PC-3 (cell line): Measurements from ENCODE around the gene MED28. TPM values are rescaled to one million over a fixed set of nuclear protein-coding genes. Genes with fewer than 3 reads are reported as not detected.

Experiments used
- ATAC-seq: fragments of 200-7000 bp; cut with Tn5 transposase; 2 replicates; pipeline ENCODE4 v1.9.1; 2020; ENCODE audit warnings: mild to moderate bottlenecking, moderate library complexity
- BruUV-seq: library from RNA; stranded (reverse); fragments of 400-500 nt; replicated peaks from 2 replicates; lab custom pipeline; 2021; lab: Mats Ljungman, UMichigan
- CTCF ChIA-PET: fragments of 300-600 bp; sonication (Branson Sonifier 250); formaldehyde crosslinking; loops from one replicate; lab custom pipeline; 2022; ENCODE audit warnings: antibody characterized with exemption; lab: Charles Lee
- POLR2A ChIA-PET: fragments of 300-600 bp; sonication (Branson Sonifier 250); formaldehyde crosslinking; loops from one replicate; lab custom pipeline; 2022; ENCODE audit warnings: antibody characterized with exemption; ENCODE audit not compliant: unreplicated experiment; lab: Charles Lee
- DNase-seq: peaks from one replicate; pipeline ENCODE4 v3.0.0-alpha.2; 2015
- H2AFZ ChIP-seq: fragments of 300-600 bp; sonication (generic); 2 replicates; pipeline ENCODE4 v1.6.0; 2016; ENCODE audit warnings: antibody characterized with exemption, low read length
- H3F3A ChIP-seq: fragments of 300-600 bp; sonication (generic); one replicate; pipeline ENCODE4 v1.6.0; 2017; ENCODE audit warnings: antibody characterized with exemption, low read length, control low read depth, mild to moderate bottlenecking; ENCODE audit not compliant: unreplicated experiment
- H3K27ac ChIP-seq: fragments of 300-600 bp; sonication (generic); 2 replicates; pipeline ENCODE4 v1.5.1; 2016; ENCODE audit warnings: mild to moderate bottlenecking, low read length
- H3K27me3 ChIP-seq: fragments of 300-600 bp; sonication (generic); 2 replicates; pipeline ENCODE4 v1.6.1; 2016; ENCODE audit warnings: low read length, mixed read lengths
- H3K36me3 ChIP-seq: fragments of 300-600 bp; sonication (generic); 2 replicates; pipeline ENCODE4 v1.6.1; 2016; ENCODE audit warnings: low read depth, mixed run types, low read length, mixed read lengths
- H3K4me1 ChIP-seq: fragments of 300-600 bp; sonication (generic); 2 replicates; pipeline ENCODE4 v1.5.1; 2016; ENCODE audit warnings: low read length; ENCODE audit not compliant: insufficient read depth
- H3K4me2 ChIP-seq: fragments of 300-600 bp; sonication (generic); 2 replicates; pipeline ENCODE4 v1.6.0; 2016; ENCODE audit warnings: low read length
- H3K4me3 ChIP-seq: fragments of 300-600 bp; sonication (generic); 2 replicates; pipeline ENCODE4 v1.5.1; 2016; ENCODE audit warnings: mild to moderate bottlenecking, low read length, mixed read lengths
- H3K79me2 ChIP-seq: fragments of 300-600 bp; sonication (generic); 2 replicates; pipeline ENCODE4 v1.6.1; 2017; ENCODE audit warnings: low read length, mixed read lengths
- H3K9ac ChIP-seq: fragments of 300-600 bp; sonication (generic); 2 replicates; pipeline ENCODE4 v1.6.0; 2016; ENCODE audit warnings: mild to moderate bottlenecking, low read length
- H3K9me2 ChIP-seq: fragments of 300-600 bp; sonication (generic); replicated peaks from 2 replicates; pipeline ENCODE4 v1.6.1; 2016; ENCODE audit warnings: mixed run types, low read length, mixed read lengths
- H3K9me3 ChIP-seq: fragments of 300-600 bp; sonication (generic); 2 replicates; pipeline ENCODE4 v1.6.1; 2016; ENCODE audit warnings: low read length, mixed read lengths
- H4K20me1 ChIP-seq: fragments of 300-600 bp; sonication (generic); 2 replicates; pipeline ENCODE4 v1.6.1; 2016; ENCODE audit warnings: low read length, mixed read lengths
- EZH2 ChIP-seq: fragments of 300-600 bp; sonication (generic); IDR thresholded peaks from one replicate; pipeline ENCODE4 v1.6.1; 2017; ENCODE audit warnings: antibody characterized with exemption, mild to moderate bottlenecking, low read length; ENCODE audit not compliant: unreplicated experiment
- EZH2phosphoT487 ChIP-seq: fragments of 300-600 bp; sonication (generic); IDR thresholded peaks from 2 replicates; pipeline ENCODE4 v1.6.1; 2018; ENCODE audit warnings: mild to moderate bottlenecking, antibody characterized with exemption, low read length, borderline replicate concordance
- intact Hi-C: fragments of 100-400 bp; cut with micrococcal nuclease; formaldehyde crosslinking; loops from 2 replicates; pipeline ENCODE4 v1.9.0; 2023
- total RNA-seq: library from RNA; depleted of rRNA; stranded (reverse); fragments of >200 nt; gene quantifications from 2 replicates; pipeline ENCODE4 v1.2.3, GENCODE V29; 2014
- TF ChIP-seq, protein P1 (sequence below): fragments of 300-600 bp; sonication (generic); conservative IDR thresholded peaks from 2 replicates; pipeline ENCODE4 v1.5.1; 2017; ENCODE audit warnings: antibody characterized with exemption, low read depth, mild to moderate bottlenecking, low read length

Gene MED28
- total RNA-seq, 1 experiment from 2014 or later, result 4.4 TPM

GRCh38 chr4:17639136-17639535 lies 24.7 kb downstream of the MED28 start:
- Histone ChIP-seq H3K9me3 (no peaks in the 10 kb centered on the region), H3K9ac (no peak overlapping the region), H3F3A (no peaks in the 10 kb centered on the region), H3K79me2 (no peaks in the 10 kb centered on the region), H3K36me3 (no peaks in the 10 kb centered on the region), H3K4me3 (no peak overlapping the region), H3K4me1 (no peaks in the 10 kb centered on the region), H2AFZ (no peak overlapping the region), H3K4me2 (no peak overlapping the region), H4K20me1 (no peaks in the 10 kb centered on the region), H3K27ac (no peak overlapping the region), H3K9me2 (no peaks in the 10 kb centered on the region), H3K27me3 (no peaks in the 10 kb centered on the region)
- intact Hi-C loops, result loop anchor here (5.0 to 10.0 kb wide), 2 partner anchors 42 to 124 kb away; partner anchors contain the start of genes CLRN2 and QDPR
- BruUV-seq, result no TSS peak
- POLR2A ChIA-PET, result no interaction called here
- no peak for ATAC-seq
- CTCF ChIA-PET, result no interaction called here
- TF ChIP-seq EZH2phosphoT487, result no peak
- no peak for TF ChIP-seq EZH2
- TF ChIP-seq, protein P1, sequence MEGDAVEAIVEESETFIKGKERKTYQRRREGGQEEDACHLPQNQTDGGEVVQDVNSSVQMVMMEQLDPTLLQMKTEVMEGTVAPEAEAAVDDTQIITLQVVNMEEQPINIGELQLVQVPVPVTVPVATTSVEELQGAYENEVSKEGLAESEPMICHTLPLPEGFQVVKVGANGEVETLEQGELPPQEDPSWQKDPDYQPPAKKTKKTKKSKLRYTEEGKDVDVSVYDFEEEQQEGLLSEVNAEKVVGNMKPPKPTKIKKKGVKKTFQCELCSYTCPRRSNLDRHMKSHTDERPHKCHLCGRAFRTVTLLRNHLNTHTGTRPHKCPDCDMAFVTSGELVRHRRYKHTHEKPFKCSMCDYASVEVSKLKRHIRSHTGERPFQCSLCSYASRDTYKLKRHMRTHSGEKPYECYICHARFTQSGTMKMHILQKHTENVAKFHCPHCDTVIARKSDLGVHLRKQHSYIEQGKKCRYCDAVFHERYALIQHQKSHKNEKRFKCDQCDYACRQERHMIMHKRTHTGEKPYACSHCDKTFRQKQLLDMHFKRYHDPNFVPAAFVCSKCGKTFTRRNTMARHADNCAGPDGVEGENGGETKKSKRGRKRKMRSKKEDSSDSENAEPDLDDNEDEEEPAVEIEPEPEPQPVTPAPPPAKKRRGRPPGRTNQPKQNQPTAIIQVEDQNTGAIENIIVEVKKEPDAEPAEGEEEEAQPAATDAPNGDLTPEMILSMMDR, result no peak
- no peak for DNase-seq

DNA sequence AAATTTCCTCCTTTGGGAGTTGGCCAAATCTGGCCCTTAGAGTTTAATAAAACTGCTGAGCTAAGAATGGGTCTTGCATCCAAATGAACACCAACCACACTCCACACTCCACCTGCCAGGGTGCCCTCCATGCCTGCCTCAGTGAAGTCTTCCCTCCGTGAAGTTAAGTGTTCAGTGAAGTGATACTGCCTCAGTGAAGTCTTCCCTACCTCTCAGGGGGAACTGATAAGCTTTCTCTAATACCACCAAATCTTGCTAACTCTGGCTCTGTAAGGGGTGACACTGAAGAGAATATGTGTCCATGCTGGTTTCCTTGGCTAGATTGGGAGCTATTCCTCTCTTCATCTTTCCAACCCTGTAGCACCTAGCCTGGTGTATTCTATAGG lies 27.9 kb downstream of the MED28 start:
- no peaks in the 10 kb centered on the region for H4K20me1 ChIP-seq
- TF ChIP-seq, protein P1, result no peak
- no peak for TF ChIP-seq EZH2
- TF ChIP-seq EZH2phosphoT487, result no peak
- no peaks in the 10 kb centered on the region for H3K79me2 ChIP-seq
- no TSS peak for BruUV-seq
- CTCF ChIA-PET, result no interaction called here
- no peak for ATAC-seq
- no peak overlapping the region for H3K4me3 ChIP-seq
- DNase-seq, result no peak
- H3K36me3 ChIP-seq, result no peaks in the 10 kb centered on the region
- no peaks in the 10 kb centered on the region for H3K9me3 ChIP-seq
- no peaks in the 10 kb centered on the region for H3F3A ChIP-seq
- H3K4me2 ChIP-seq, result no peak overlapping the region
- no peaks in the 10 kb centered on the region for H3K27me3 ChIP-seq
- no peaks in the 10 kb centered on the region for H3K4me1 ChIP-seq
- intact Hi-C loops, result no loop called here
- H3K9ac ChIP-seq, result no peak overlapping the region
- H2AFZ ChIP-seq, result no peak overlapping the region
- POLR2A ChIA-PET, result no interaction called here
- H3K27ac ChIP-seq, result no peak overlapping the region
- H3K9me2 ChIP-seq, result no peaks in the 10 kb centered on the region

DNA sequence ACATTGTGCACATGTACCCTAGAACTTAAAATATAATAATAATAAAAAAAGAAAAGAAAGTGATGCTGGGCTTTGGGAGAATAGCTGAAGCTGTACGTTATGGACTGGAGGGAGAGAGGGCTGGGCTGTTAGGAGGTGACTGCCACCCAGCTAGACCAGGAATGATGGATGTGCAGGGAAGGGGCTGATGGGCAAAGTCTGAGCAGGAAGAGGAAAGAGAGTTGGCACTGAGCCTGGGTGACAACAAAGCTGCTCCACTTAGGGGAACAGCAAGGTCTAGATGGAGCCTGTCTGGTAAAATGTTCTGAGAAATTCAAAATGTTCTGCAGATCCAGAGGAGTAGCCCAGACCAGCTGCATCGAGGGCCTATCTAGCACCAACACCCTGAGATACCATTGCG lies 32.3 kb downstream of the MED28 start:
- no peaks in the 10 kb centered on the region for H3K9me3 ChIP-seq
- H4K20me1 ChIP-seq, result no peaks in the 10 kb centered on the region
- no peaks in the 10 kb centered on the region for H3K27me3 ChIP-seq
- no peaks in the 10 kb centered on the region for H3K9me2 ChIP-seq
- TF ChIP-seq, protein P1, result no peak
- TF ChIP-seq EZH2 (no peak), EZH2phosphoT487 (no peak)
- no peak overlapping the region for H2AFZ ChIP-seq
- H3K36me3 ChIP-seq, result no peaks in the 10 kb centered on the region
- BruUV-seq, result no TSS peak
- POLR2A ChIA-PET, result no interaction called here
- no peak overlapping the region for H3K9ac ChIP-seq
- H3K4me3 ChIP-seq, result no peak overlapping the region
- no peak for ATAC-seq
- intact Hi-C loops, result no loop called here
- CTCF ChIA-PET, result no interaction called here
- H3K4me2 ChIP-seq, result no peak overlapping the region
- H3K79me2 ChIP-seq, result no peaks in the 10 kb centered on the region
- no peak for DNase-seq
- H3K27ac ChIP-seq, result no peak overlapping the region
- H3K4me1 ChIP-seq, result no peaks in the 10 kb centered on the region
- no peaks in the 10 kb centered on the region for H3F3A ChIP-seq
